Right atrium auricular region (tissue), 2 donors: ENCODE measurements around the gene ONECUT3. TPM values are rescaled to one million over a fixed set of nuclear protein-coding genes. Genes with fewer than 3 reads are reported as not detected.

Experiments
- DNase-seq: peaks from one replicate; pipeline ENCODE4 v3.0.0-alpha.2; 2019; ENCODE audit warnings: low spot score
- H3K27ac ChIP-seq, 2 donors: fragments of 200-600 bp; sonication (generic); 1 replicate in 1 of 2; 2 replicates in 1 of 2; pipeline ENCODE4 v1.5.1; 2016 to 2019
- H3K27me3 ChIP-seq, 2 donors: fragments of 200-600 bp; sonication (generic); one replicate each; pipeline versions ENCODE4 v1.5.1 to v1.6.0; 2017 to 2019
- H3K36me3 ChIP-seq: fragments of 200-600 bp; sonication (generic); one replicate; pipeline ENCODE4 v1.5.1; 2016
- H3K4me1 ChIP-seq, 2 donors: fragments of 200-600 bp; sonication (generic); one replicate each; pipeline versions ENCODE4 v1.5.1 to v1.6.0; 2017 to 2019
- H3K4me3 ChIP-seq, 2 donors: fragments of 200-600 bp; sonication (generic); 1 replicate in 1 of 2; 2 replicates in 1 of 2; pipeline ENCODE4 v1.5.1; 2017 to 2019; ENCODE audit warnings: mild to moderate bottlenecking in 1 of 2, moderate library complexity in 1 of 2
- H3K9me3 ChIP-seq, 2 donors: fragments of 200-600 bp; sonication (generic); one replicate each; pipeline ENCODE4 v1.5.1; 2019
- CTCF ChIP-seq, 2 donors: fragments of 200-600 bp; sonication (generic); IDR thresholded peaks; one replicate each; pipeline ENCODE4 v1.5.1; 2019; ENCODE audit warnings: antibody characterized with exemption in 2 of 2
- total RNA-seq, 2 donors: library from RNA; depleted of rRNA; stranded (reverse); fragments of >200 nt; gene quantifications; one replicate each; pipeline ENCODE4 v1.1.0, GENCODE V29; 2016

ONECUT3 gene
- total RNA-seq, 2 donors from 2014 or later = not detected

- Histone ChIP-seq H3K4me1 (no peaks in the 10 kb centered on the region), H3K9me3 (no peaks in the 10 kb centered on the region), H3K27me3 (no peaks in the 10 kb centered on the region), H3K4me3 (no peak overlapping the region), H3K27ac (no peak overlapping the region), H3K36me3 (peaks cover 91% of the 10 kb centered on the region)
- no peak for DNase-seq
- no peak for TF ChIP-seq CTCF (IDR thresholded peaks at IDR 0.05)
These were observed 66.3 kb downstream of the ONECUT3 start for GRCh38 chr19:1819341-1820255.

GRCh38 chr19:1822210-1822609 is 68.9 kb downstream of the ONECUT3 start:
- no peak overlapping the region for H3K4me3 ChIP-seq
- no peak for DNase-seq
- H3K27me3 ChIP-seq = no peaks in the 10 kb centered on the region
- TF ChIP-seq CTCF (IDR thresholded peaks at IDR 0.05) = no peak
- H3K9me3 ChIP-seq = no peaks in the 10 kb centered on the region
- H3K27ac ChIP-seq = no peak overlapping the region
- H3K36me3 ChIP-seq = peaks cover 78% of the 10 kb centered on the region
- H3K4me1 ChIP-seq = peaks cover 0 to 10% of the 10 kb centered on the region in 2 donors

- TF ChIP-seq CTCF (IDR thresholded peaks at IDR 0.05) = no peak
- Histone ChIP-seq H3K4me3 (no peak overlapping the region), H3K27me3 (no peaks in the 10 kb centered on the region), H3K4me1 (peaks cover 0 to 10% of the 10 kb centered on the region in 2 donors), H3K27ac (no peak overlapping the region), H3K36me3 (peaks cover 78% of the 10 kb centered on the region), H3K9me3 (no peaks in the 10 kb centered on the region)
- no peak for DNase-seq
These were observed 69.7 kb downstream of the ONECUT3 start for GRCh38 chr19:1823020-1823419.

GRCh38 chr19:1823539-1824251 is 70.4 kb downstream of the ONECUT3 start:
- DNase-seq = no peak
- Histone ChIP-seq H3K36me3 (peaks cover 78% of the 10 kb centered on the region), H3K9me3 (no peaks in the 10 kb centered on the region), H3K4me3 (no peak overlapping the region), H3K27me3 (no peaks in the 10 kb centered on the region), H3K4me1 (peaks cover 0 to 10% of the 10 kb centered on the region in 2 donors), H3K27ac (no peak overlapping the region)
- TF ChIP-seq CTCF (IDR thresholded peaks at IDR 0.05) = no peak

- no peak for DNase-seq
- H3K36me3 ChIP-seq = peaks cover 73% of the 10 kb centered on the region
These were observed 70.9 kb downstream of the ONECUT3 start for GRCh38 chr19:1824252-1824622.

More at GRCh38 chr19:1824252-1824622, 70.9 kb downstream of the ONECUT3 start:
- Histone ChIP-seq H3K27me3 (no peaks in the 10 kb centered on the region), H3K4me1 (peaks cover 0 to 10% of the 10 kb centered on the region in 2 donors), H3K27ac (no peak overlapping the region), H3K4me3 (no peak overlapping the region), H3K9me3 (no peaks in the 10 kb centered on the region)
- TF ChIP-seq CTCF (IDR thresholded peaks at IDR 0.05) = no peak
